Transverse colon (tissue), 4 donors: ENCODE results near the gene CALML4. TPM values are rescaled to one million over a fixed set of nuclear protein-coding genes. Genes with fewer than 3 reads are reported as not detected.
A peak's percentile ranks its signal among the peaks of the same experiment; 100 is the strongest.

Experiments
- DNase-seq: peaks from one replicate; pipeline ENCODE4 v3.0.0-alpha.2; 2019
- H3K27ac ChIP-seq, 4 donors: fragments of 200-600 bp; sonication (generic); 2 replicates each; pipeline ENCODE4 v1.5.1; 2016 to 2018; ENCODE audit warnings: inconsistent platforms in 4 of 4
- H3K27me3 ChIP-seq: fragments of 200-600 bp; sonication (generic); 2 replicates; pipeline ENCODE4 v1.5.1; 2017; ENCODE audit warnings: inconsistent platforms
- H3K36me3 ChIP-seq, 4 donors: fragments of 200-600 bp; sonication (generic); 2 replicates each; pipeline ENCODE4 v1.5.1; 2017 to 2019; ENCODE audit warnings: inconsistent platforms in 4 of 4
- H3K4me1 ChIP-seq, 4 donors: fragments of 200-600 bp; sonication (generic); 2 replicates each; pipeline ENCODE4 v1.5.1; 2017 to 2020; ENCODE audit warnings: inconsistent platforms in 4 of 4
- H3K4me3 ChIP-seq, 4 donors: fragments of 200-600 bp; sonication (generic); 1 replicate in 1 of 4; 2 replicates in 3 of 4; pipeline versions ENCODE4 v1.5.1 to v1.6.1; 2017 to 2019; ENCODE audit warnings: inconsistent platforms in 4 of 4
- H3K9me3 ChIP-seq, 2 donors: fragments of 200-600 bp; sonication (generic); 2 replicates each; pipeline ENCODE4 v1.5.1; 2017 to 2019; ENCODE audit warnings: inconsistent platforms in 2 of 2
- EP300 ChIP-seq: sonication (generic); formaldehyde crosslinking; IDR thresholded peaks from one replicate; pipeline ENCODE4 v1.6.1; 2017; ENCODE audit warnings: antibody characterized with exemption, low read depth
- POLR2A ChIP-seq: fragments of 450-650 bp; IDR thresholded peaks from one replicate; pipeline ENCODE4 v1.6.1; 2016; ENCODE audit warnings: antibody characterized with exemption, mild to moderate bottlenecking, moderate library complexity
- POLR2AphosphoS5 ChIP-seq, 3 donors: sonication (generic); formaldehyde crosslinking; IDR thresholded peaks; one replicate each; pipeline ENCODE4 v1.6.1; 2016; ENCODE audit warnings: antibody characterized with exemption in 3 of 3
- WGBS, 2 donors: methylation state at CpG; one replicate each; pipeline ENCODE4 v1.1.5; 2018; ENCODE audit warnings: low coverage in 1 of 2; 5-methylcytosine and 5-hydroxymethylcytosine counted together
- in situ Hi-C, 4 donors: fragments of 200-750 bp; cut with MboI; loops; one replicate each; pipeline versions ENCODE4 v1.15.0 to v1.15.1; 2017; ENCODE audit warnings: low sequenced_read_pairs in 3 of 4, low pct_ligation_motif_present in 1 of 4, low pct_unique_long_range_greater_than_20kb in 1 of 4
- intact Hi-C: fragments of 100-400 bp; cut with DNase I; formaldehyde crosslinking; loops from one replicate; pipeline ENCODE4 v1.15.1; 2023; ENCODE audit warnings: low total_unique reads
- total RNA-seq, 4 donors: library from RNA; depleted of rRNA; stranded (reverse); fragments of >200 nt; gene quantifications; one replicate each; pipeline ENCODE4 v1.1.0, GENCODE V29; 2016
- TF ChIP-seq, protein P1 (sequence below), 5 experiments: fragments of 200-600 bp in 3 of 5; fragments of 450-650 bp in 2 of 5; sonication (generic) in 3 of 5; IDR thresholded peaks; 1 replicate in 2 of 5; 2 replicates in 3 of 5; pipeline ENCODE4 v1.5.1; 2016 to 2017; ENCODE audit warnings: antibody characterized with exemption in 5 of 5, inconsistent platforms in 3 of 5, mild to moderate bottlenecking in 2 of 5, moderate library complexity in 1 of 5

CALML4 gene, protein sequence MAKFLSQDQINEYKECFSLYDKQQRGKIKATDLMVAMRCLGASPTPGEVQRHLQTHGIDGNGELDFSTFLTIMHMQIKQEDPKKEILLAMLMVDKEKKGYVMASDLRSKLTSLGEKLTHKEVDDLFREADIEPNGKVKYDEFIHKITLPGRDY
- total RNA-seq, result 100 to 1,000 TPM in 1 of 4 donors, 10 to 100 TPM in 3; 56.3 to 153 (median 75.2) TPM

- Histone ChIP-seq H3K27me3 (no peaks in the 10 kb centered on the region), H3K27ac (peak within 1 kb of the TSS; percentile 87 to 90 (median 90)), H3K9me3 (no peaks in the 10 kb centered on the region), H3K4me3 (peak within 1 kb of the TSS; percentile 8 to 61 (median 40)), H3K36me3 (no peaks in the 10 kb centered on the region), H3K4me1 (peaks cover 12 to 65% (median 46%) of the 10 kb centered on the region in 4 donors)
- in situ Hi-C loops (no loop called here), intact Hi-C loops (loop anchor here (5.0 kb wide), 1 partner anchor 1678 kb away; no protein-coding TSS in a partner anchor)
- TF ChIP-seq POLR2A, result peak; percentile 76
- TF ChIP-seq, protein P1, sequence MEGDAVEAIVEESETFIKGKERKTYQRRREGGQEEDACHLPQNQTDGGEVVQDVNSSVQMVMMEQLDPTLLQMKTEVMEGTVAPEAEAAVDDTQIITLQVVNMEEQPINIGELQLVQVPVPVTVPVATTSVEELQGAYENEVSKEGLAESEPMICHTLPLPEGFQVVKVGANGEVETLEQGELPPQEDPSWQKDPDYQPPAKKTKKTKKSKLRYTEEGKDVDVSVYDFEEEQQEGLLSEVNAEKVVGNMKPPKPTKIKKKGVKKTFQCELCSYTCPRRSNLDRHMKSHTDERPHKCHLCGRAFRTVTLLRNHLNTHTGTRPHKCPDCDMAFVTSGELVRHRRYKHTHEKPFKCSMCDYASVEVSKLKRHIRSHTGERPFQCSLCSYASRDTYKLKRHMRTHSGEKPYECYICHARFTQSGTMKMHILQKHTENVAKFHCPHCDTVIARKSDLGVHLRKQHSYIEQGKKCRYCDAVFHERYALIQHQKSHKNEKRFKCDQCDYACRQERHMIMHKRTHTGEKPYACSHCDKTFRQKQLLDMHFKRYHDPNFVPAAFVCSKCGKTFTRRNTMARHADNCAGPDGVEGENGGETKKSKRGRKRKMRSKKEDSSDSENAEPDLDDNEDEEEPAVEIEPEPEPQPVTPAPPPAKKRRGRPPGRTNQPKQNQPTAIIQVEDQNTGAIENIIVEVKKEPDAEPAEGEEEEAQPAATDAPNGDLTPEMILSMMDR (IDR thresholded peaks at IDR 0.05), result no peak
- no peak for TF ChIP-seq EP300
- TF ChIP-seq POLR2AphosphoS5 (IDR thresholded peaks at IDR 0.05), result peak; percentile 79 to 89 (median 81)
- WGBS, 2 donors, result 24 to 39% methylated on average over 2 to 16 of the region's 16 CpGs
- DNase-seq, result peak; percentile 93
Measured at GRCh38 chr15:68204776-68205557, at the start of gene CALML4. TSS of gene CALML4 (minus strand) at chr15:68205332. CDS start at chr15:68205247, 85 bp downstream.

DNA sequence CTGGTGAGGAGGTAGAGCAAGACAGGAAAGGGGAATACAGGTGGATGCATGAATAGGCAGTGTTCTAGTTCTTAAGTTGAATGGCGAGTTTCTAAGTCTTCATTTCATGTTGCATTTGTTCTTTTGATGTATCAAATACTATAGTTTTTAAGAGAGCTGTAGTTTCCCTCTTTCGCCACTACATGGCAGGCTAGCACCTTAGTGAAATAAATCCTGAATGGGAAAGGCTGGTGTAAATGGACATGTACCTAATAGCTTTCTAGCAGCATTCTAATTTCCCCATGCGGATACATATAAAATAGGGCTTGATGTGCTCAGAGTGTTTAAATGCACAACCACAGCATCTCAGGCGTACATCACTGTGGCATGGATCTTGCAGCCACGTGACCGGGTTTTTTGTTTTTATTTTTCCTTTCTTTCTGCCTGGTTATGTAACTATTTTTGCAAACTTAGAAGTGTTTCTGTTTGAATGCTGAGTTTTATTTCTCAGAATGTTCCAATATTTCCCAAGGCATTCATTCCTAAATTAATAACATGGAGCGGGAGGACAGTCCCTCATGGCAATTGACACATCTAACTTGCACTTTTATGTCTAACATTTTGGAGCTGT is 47.9 kb upstream of the CALML4 start:
- Histone ChIP-seq H3K4me3 (no peak overlapping the region), H3K27ac (no peak overlapping the region), H3K27me3 (no peaks in the 10 kb centered on the region), H3K9me3 (no peaks in the 10 kb centered on the region), H3K4me1 (peaks cover 0 to 14% (median 6%) of the 10 kb centered on the region in 4 donors), H3K36me3 (no peaks in the 10 kb centered on the region)
- WGBS, 2 donors, result 22 to 34% methylated on average over 7 of the region's 7 CpGs
- in situ Hi-C loops (loop anchor here in 1 of 4 donors (5.0 kb wide), 1 partner anchor 134 kb away; no protein-coding TSS in a partner anchor), intact Hi-C loops (loop anchor here (5.0 to 10.0 kb wide), 2 partner anchors 52 to 936 kb away; no protein-coding TSS in a partner anchor)
- TF ChIP-seq, protein P1 (IDR thresholded peaks at IDR 0.05), result peak; percentile 78 to 88 (median 87)
- TF ChIP-seq EP300, result no peak
- peak; percentile 35 for DNase-seq

DNA sequence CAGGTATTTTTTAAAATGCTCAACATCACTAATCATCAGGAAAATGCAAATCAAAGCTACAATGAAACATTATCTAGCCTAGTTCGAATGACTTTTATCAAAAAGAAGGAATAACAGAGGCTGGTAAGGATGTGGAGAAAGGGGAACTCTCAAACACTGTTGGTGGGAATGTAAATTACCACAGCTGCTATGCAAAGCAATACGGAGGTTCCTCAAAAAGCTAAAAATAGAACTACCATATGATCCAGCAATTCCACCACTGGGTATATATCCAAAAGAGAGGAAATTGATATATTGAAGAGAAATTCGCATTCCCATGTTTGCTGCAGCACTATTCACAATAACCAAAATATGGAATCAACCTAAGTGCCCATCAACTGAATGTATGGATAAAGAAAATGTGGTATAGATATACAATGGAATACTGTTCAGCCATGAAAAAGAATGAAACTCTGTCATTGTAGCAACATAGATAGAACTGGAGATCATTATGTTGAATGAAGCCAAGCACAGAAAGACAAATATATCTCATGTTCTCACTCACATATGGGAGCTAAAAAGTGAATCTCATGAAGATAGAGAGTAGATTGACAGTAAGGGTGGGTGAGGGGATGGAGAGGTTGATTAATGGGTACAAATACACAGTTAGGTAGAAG is 44.1 kb upstream of the CALML4 start:
- Histone ChIP-seq H3K9me3 (peaks cover 4 to 6% of the 10 kb centered on the region in 2 donors), H3K27me3 (no peaks in the 10 kb centered on the region), H3K4me3 (no peak overlapping the region), H3K4me1 (no peaks in the 10 kb centered on the region), H3K36me3 (no peaks in the 10 kb centered on the region), H3K27ac (no peak overlapping the region)
- DNase-seq, result no peak
- intact Hi-C loops, result no loop called here
- 51 to 64% methylated on average over 3 of the region's 3 CpGs for WGBS, 2 donors
- in situ Hi-C loops, result loop anchor here in 1 of 4 donors (25.0 kb wide), 1 partner anchor 138 kb away; no protein-coding TSS in a partner anchor
- TF ChIP-seq, protein P1 (IDR thresholded peaks at IDR 0.05), result no peak
- TF ChIP-seq POLR2A, result no peak
- no peak for TF ChIP-seq EP300
- no peak for TF ChIP-seq POLR2AphosphoS5 (IDR thresholded peaks at IDR 0.05)
